GM19099 (cell line): Measurements from ENCODE around the gene ENTPD8.

ENCODE experiments used
- POLR2A ChIP-seq: IDR thresholded peaks from 3 replicates; pipeline ENCODE4 v1.6.1; 2011; ENCODE audit warnings: low read depth; ENCODE audit not compliant: insufficient read length; ENCODE audit errors: extremely low read depth

The ENTPD8 gene

DNA sequence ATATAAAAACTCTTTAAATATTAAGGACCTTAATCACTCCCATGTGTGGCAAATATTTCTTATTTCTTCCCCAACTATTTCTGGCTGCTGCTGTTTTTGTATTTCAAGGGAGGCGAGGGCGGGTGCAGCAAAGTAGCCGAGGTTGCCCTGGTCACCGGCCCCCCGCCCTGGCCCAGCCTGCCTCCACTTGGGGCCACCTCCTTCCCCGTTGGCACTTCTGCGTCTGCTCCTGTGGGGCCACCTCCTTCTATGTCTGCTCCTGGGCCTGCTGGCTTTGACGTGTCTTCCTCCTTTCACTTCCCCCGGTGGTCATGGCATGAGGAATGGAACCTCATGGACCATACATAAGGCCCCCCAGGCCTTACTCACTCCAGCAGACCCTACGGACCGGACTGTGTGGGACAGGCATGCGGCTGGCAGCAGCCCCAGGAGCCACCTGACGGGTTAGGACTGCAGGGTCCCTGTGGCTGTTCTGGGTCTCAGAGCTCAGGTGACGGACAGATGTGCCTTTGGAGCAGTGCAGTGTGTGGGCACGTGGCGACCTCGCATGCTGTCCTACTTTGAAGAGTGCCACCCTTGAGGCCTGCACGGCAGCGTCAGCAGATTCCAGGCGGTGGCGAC, 5.8 kb upstream of the ENTPD8 start:
- no peak for TF ChIP-seq POLR2A

DNA sequence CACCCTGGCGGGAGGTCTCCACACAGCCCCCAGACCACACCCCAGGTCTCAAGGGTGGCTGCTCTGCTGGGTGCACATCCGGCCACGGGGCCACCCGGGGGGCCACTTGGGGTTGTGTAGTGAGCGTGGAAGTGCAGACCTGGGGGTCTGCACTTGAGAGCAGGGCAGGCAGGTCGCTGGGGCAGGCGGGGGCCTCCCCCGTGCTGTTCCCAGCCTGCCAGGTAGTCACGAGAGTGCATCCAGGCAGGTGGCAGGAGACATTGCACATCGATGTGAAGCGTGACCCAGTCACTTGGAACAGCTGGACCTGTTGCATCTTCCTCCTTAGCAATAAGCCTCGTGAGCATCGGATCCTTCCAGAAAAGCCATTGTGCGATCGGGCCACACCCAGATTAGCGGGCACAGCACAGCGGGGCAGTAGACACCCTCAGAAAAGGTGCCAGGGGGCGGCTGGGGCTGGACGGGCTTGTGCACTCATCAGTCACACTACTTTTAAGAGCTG, 4.8 kb upstream of the ENTPD8 start:
- TF ChIP-seq POLR2A = no peak

DNA sequence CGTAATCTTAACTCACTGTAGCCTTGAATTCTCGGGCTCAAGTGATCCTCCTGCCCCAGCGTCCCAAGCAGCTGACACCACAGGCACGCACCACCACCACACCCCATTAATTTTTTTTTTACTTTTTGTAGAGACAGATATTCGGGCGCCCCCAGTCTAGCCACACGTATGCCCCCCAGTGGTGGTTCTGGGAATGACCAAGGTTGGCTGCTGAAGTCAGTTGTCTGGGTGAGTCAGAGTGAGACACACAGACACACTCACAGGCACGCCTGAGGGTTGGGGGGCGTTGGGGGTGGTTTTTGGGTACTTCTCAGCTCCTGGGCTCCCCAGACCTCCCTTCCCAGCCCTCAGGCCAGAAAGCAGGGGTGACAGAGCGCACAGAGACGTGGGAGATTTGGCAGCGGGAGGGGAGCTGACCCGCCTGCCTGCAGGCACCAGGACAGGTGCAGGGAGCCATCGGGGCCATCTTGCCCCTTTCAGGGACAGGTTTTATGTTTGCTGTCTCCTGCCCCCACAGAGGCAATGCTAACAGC, 4.2 kb upstream of the ENTPD8 start:
- no peak for TF ChIP-seq POLR2A

DNA sequence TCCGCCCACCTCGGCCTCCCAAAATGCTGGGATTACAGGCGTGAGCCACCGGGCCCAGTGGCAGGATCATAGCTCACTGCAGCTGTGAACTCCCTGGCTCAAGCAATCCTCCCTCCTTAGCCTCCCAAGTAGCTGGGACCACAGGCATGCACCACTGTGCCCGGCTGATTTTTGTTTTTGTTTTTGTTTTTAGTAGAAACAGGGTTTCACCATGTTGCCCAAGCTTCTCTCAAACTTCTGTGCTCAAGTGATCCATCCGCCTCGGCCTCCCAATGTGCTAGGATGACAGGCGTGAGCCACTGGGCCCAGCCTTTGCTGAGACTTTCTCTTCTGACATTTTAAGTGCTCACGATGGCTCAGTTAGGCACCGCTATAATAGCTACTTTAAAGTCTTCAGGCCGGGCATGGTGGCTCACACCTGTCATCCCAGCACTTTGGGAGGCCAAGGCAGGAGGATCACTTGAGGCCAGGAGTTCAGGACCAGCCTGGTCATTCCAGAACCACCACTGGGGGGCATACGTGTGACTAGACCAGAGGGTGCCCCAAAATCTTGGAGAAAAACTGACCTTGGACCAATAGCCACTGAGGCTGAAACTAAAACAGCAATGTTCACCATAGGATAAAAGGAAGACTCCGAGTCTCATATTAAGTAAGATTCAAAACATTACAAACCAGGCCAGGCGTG, 3.1 kb upstream of the ENTPD8 start:
- TF ChIP-seq POLR2A = no peak

GRCh38 chr9:137441935-137442321, 771 bp upstream of the ENTPD8 start:
- no peak for TF ChIP-seq POLR2A

DNA sequence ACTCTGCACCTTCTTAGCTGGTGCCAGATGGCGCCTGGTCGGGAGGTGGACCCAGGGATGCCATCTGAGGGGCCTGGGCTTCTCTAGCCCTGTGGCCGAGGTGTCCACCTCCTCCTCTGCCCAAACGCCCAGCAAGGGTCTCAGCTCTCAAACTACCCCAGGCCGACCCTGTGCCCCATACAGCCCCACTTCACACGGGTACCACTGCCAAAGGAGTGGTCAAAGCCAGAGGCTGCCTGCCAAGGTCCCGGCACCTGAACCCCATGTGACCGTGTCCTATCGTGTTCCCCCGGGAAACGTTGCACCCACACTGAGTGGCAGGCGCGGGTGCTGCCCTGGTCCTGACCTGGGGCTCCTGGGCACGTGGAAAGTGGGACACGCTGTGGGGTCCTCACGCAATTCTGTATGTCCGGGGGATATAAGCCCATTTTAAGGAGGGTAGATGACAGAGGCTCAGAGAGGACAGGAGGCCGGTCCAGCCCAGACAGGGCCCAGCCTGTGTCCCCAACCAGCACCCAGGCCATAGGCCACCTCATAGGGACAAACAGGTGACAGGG, 1.9 kb downstream of the ENTPD8 start:
- no peak for TF ChIP-seq POLR2A

DNA sequence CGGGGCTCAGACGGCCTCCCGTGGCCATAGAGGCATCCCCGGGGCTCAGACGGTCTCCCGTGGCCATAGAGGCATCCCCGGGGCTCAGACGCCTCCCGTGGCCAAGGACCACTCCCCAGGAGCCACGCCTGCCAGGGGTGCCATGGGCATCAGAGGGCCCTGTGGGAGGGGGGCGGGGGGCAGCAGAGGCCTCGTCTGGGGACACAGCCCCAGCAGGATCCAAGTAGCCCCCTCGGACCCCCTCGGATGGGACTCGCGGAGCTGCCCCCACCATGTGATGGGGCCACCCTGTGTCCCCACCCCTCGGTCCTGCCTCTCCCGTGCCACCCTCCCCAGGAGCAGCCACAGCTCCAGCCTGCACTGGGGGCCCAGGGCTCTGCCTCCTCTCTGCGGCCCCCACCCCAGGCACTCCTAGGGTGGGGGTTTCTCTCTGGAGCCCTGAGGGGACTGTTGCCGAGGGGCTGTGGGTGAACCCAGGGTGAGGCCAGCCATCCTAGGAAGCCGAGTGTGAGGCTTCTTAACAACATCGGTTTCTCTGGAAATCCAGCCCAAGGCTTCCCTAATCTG, 2.5 kb downstream of the ENTPD8 start:
- no peak for TF ChIP-seq POLR2A

DNA sequence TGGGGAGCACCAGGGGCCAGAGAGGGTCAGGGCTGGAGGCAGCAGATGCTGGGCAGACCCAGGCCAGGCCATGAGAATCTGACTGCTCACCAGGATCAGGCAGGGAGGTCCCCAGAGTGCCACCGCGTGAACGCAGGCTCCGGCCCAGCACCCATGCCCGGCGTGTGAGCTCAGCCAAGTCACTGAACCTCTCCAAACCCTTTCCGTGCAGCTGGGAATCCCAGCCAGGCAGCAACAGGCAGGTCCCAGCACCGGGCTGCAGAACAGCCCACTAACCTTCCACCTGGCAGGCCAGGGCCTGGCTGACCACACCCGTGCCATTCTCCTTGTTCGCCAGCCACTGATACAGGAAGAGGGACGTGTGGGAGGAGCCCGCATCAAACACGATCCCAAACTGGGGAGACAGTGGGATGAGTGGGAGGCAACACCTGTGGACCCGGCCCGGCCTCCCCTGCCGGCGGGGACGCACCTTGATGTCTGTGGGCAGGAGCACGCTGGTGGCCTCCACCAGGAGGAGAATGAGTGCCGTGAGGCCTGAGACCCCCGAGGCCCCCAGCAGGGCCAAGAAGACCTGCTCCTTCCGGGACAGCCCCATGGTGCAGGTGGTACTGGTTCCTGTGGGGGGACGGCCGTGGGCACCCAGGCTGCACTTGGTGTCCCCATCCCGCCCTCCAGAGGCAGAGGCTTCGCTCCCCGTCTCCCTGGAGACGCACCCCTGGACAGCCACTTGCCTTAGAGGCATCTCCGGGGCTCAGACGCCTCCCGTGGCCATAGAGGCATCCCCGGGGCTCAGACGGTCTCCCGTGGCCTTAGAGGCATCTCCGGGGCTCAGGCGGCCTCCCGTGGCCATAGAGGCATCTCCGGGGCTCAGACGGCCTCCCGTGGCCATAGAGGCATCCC, 3.2 kb downstream of the ENTPD8 start:
- TF ChIP-seq POLR2A = no peak

- TF ChIP-seq POLR2A = no peak
Observed at GRCh38 chr9:137436761-137437600, 4.2 kb downstream of the ENTPD8 start.

- no peak for TF ChIP-seq POLR2A
Observed at GRCh38 chr9:137435980-137436760, 5.0 kb downstream of the ENTPD8 start.

- TF ChIP-seq POLR2A = no peak
Observed at GRCh38 chr9:137435381-137435891, 5.7 kb downstream of the ENTPD8 start.

- no peak for TF ChIP-seq POLR2A
Observed at GRCh38 chr9:137434498-137435380, 6.4 kb downstream of the ENTPD8 start.

- TF ChIP-seq POLR2A = no peak
Observed at GRCh38 chr9:137433916-137434431, 7.2 kb downstream of the ENTPD8 start.
